DND-41 (cell line): ENCODE results near the gene DPP9.

ENCODE experiments used
- ATAC-seq: fragments of 200-7000 bp; cut with Tn5 transposase; 3 replicates; pipeline ENCODE4 v1.9.1; 2021; ENCODE audit warnings: low read depth; ENCODE audit not compliant: insufficient read depth
- DNase-seq: peaks from one replicate; pipeline ENCODE4 v3.0.0-alpha.2; 2020
- H2AFZ ChIP-seq: 2 replicates; pipeline ENCODE4 v1.6.0; 2012; ENCODE audit warnings: low read depth, low read length
- H3K27ac ChIP-seq: 2 replicates; pipeline ENCODE4 v1.5.1; 2012; ENCODE audit warnings: low read length, inconsistent platforms
- H3K27me3 ChIP-seq: fragments of 200-600 bp; sonication (generic); 2 replicates; pipeline ENCODE4 v1.6.0; 2012; ENCODE audit warnings: low read length, mild to moderate bottlenecking, inconsistent platforms; ENCODE audit not compliant: insufficient read depth, poor library complexity
- H3K36me3 ChIP-seq: 2 replicates; pipeline ENCODE4 v1.5.1; 2012; ENCODE audit warnings: low read length, inconsistent platforms; ENCODE audit not compliant: insufficient read depth
- H3K4me1 ChIP-seq: 2 replicates; pipeline ENCODE4 v1.5.1; 2012; ENCODE audit warnings: mild to moderate bottlenecking, low read length; ENCODE audit not compliant: insufficient read depth
- H3K4me2 ChIP-seq: 2 replicates; pipeline ENCODE4 v1.6.0; 2012; ENCODE audit warnings: mild to moderate bottlenecking, moderate library complexity, low read length, inconsistent platforms; ENCODE audit not compliant: insufficient read depth
- H3K4me3 ChIP-seq, 2 experiments: fragments of 200-600 bp in 1 of 2; shearing (Covaris generic) in 1 of 2; 2 replicates each; pipeline ENCODE4 v1.5.1; 2012 to 2016; ENCODE audit warnings: inconsistent platforms in 2 of 2, low read length in 2 of 2, mild to moderate bottlenecking in 2 of 2, low read depth in 1 of 2, moderate library complexity in 1 of 2
- H3K79me2 ChIP-seq: 2 replicates; pipeline ENCODE4 v1.6.0; 2012; ENCODE audit warnings: low read length, inconsistent platforms; ENCODE audit not compliant: insufficient read depth
- H3K9ac ChIP-seq: 2 replicates; pipeline ENCODE4 v1.6.0; 2012; ENCODE audit warnings: low read depth, mild to moderate bottlenecking, inconsistent platforms, low read length, moderate library complexity
- H3K9me3 ChIP-seq: 2 replicates; pipeline ENCODE4 v1.5.1; 2012; ENCODE audit warnings: low read length, moderate library complexity, mild to moderate bottlenecking, inconsistent platforms; ENCODE audit not compliant: insufficient read depth, severe bottlenecking
- H4K20me1 ChIP-seq: 2 replicates; pipeline ENCODE4 v1.6.0; 2012; ENCODE audit warnings: low read length; ENCODE audit not compliant: insufficient read depth
- CTCF ChIP-seq: IDR thresholded peaks from 2 replicates; pipeline ENCODE4 v1.5.1; 2012; ENCODE audit warnings: borderline replicate concordance, low read length, moderate library complexity, mild to moderate bottlenecking; ENCODE audit not compliant: poor library complexity, severe bottlenecking; ENCODE audit errors: extremely low read depth
- EZH2 ChIP-seq: IDR thresholded peaks from 3 replicates; pipeline ENCODE4 v1.6.1; 2012; ENCODE audit warnings: borderline replicate concordance, low read depth, mild to moderate bottlenecking, moderate library complexity, low read length, inconsistent platforms; ENCODE audit not compliant: severe bottlenecking

Gene DPP9

DNA sequence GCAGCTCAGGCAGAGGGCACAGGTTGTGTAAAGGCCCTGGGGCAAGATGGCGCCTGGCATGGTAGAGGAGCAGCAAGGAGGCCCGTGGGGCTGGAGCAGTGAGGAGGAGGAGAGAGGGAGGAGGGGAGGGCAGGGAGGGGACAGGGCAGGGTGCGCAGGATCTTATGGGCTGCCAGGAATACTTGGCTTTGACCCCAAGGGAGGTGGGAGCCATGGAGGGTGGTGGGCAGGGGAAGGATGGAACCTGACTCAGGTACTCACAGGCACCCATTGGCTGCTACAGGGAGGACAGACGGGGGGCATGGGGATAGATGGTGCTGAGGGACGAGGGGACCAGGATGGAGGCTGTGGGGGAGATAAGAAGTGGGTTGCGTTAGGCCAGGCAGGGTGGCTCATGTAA, 81.0 kb downstream of the DPP9 start:
- no peak for ATAC-seq
- Histone ChIP-seq H4K20me1 (no peaks in the 10 kb centered on the region), H2AFZ (no peak overlapping the region)

DNA sequence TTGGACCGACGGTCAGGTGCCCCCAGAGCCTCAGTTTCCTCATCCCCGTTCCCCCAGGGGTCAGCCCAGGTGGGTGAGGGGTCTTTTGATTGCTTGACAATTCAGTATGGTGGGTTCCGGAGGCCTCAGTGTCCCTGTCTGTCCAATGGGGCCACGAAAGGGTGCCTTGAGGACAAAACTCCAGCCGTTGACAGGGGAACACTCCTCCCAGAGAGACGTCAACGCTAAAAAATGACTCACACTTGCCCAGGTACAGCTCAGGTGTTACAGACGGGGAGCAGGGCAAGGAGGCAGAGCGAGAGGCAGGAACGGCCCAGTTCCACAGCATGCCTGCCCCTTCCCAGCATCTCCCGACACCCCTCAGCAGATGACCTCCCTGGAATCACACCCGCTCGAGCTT, 82.5 kb downstream of the DPP9 start:
- ATAC-seq (no peak), DNase-seq (no peak)
- Histone ChIP-seq H2AFZ (no peak overlapping the region), H3K79me2 (0 out of 2 replicates have a peak, but pooled peaks cover 6% of the 10 kb centered on the region), H3K36me3 (no peaks in the 10 kb centered on the region), H3K4me1 (peaks cover 35% of the 10 kb centered on the region), H3K9ac (peak overlapping the region; percentile 71; the same call in 1 of the 2 replicates), H4K20me1 (no peaks in the 10 kb centered on the region), H3K27ac (no peak overlapping the region), H3K4me3 (no peak overlapping the region), H3K9me3 (no peaks in the 10 kb centered on the region), H3K27me3 (no peaks in the 10 kb centered on the region), H3K4me2 (0 out of 2 replicates have a peak overlapping the region, but pooled peaks have one; percentile 100)
- TF ChIP-seq CTCF (no peak), EZH2 (no peak)

More for the DNA sequence above, 81.0 kb downstream of the DPP9 start:
- no peak overlapping the region for H3K9ac ChIP-seq
- H3K4me1 ChIP-seq = peaks cover 28% of the 10 kb centered on the region
- 0 out of 2 replicates have a peak, but pooled peaks cover 6% of the 10 kb centered on the region for H3K79me2 ChIP-seq
- no peaks in the 10 kb centered on the region for H3K36me3 ChIP-seq
- no peak overlapping the region for H3K4me2 ChIP-seq
- H3K4me3 ChIP-seq = no peak overlapping the region
- no peak for DNase-seq
- no peak for TF ChIP-seq CTCF
- no peak for TF ChIP-seq EZH2
- no peaks in the 10 kb centered on the region for H3K27me3 ChIP-seq
- H3K27ac ChIP-seq = no peak overlapping the region
- H3K9me3 ChIP-seq = no peaks in the 10 kb centered on the region

- H3K4me3 ChIP-seq = peak overlapping the region; percentile 50 to 88; a peak in 3 of 4 replicates
- 0 out of 2 replicates have a peak, but pooled peaks cover 6% of the 10 kb centered on the region for H3K79me2 ChIP-seq
- peak overlapping the region; percentile 79 for H3K27ac ChIP-seq
- H2AFZ ChIP-seq = no peak overlapping the region
- H4K20me1 ChIP-seq = no peaks in the 10 kb centered on the region
- H3K4me1 ChIP-seq = peaks cover 41% of the 10 kb centered on the region
- no peak for ATAC-seq
- no peak for DNase-seq
- no peaks in the 10 kb centered on the region for H3K27me3 ChIP-seq
- H3K9ac ChIP-seq = peak overlapping the region; percentile 71
- H3K9me3 ChIP-seq = no peaks in the 10 kb centered on the region
- TF ChIP-seq EZH2 = no peak
- no peak for TF ChIP-seq CTCF
- H3K4me2 ChIP-seq = peak overlapping the region; percentile 100
- H3K36me3 ChIP-seq = no peaks in the 10 kb centered on the region
These were observed 83.2 kb downstream of the DPP9 start for GRCh38 chr19:4640247-4641000.
